ENCODE measurements around the gene NCKAP1. TPM values are rescaled to one million over a fixed set of nuclear protein-coding genes. Genes with fewer than 3 reads are reported as not detected.

NCKAP1 gene
- total and polyA plus RNA-seq, 10 of the 15 experiments (the other 5 are each of a cell fraction or from before 2014, with no cell fraction given): 0.11 to 1.5 (median 0.52) TPM

DNA sequence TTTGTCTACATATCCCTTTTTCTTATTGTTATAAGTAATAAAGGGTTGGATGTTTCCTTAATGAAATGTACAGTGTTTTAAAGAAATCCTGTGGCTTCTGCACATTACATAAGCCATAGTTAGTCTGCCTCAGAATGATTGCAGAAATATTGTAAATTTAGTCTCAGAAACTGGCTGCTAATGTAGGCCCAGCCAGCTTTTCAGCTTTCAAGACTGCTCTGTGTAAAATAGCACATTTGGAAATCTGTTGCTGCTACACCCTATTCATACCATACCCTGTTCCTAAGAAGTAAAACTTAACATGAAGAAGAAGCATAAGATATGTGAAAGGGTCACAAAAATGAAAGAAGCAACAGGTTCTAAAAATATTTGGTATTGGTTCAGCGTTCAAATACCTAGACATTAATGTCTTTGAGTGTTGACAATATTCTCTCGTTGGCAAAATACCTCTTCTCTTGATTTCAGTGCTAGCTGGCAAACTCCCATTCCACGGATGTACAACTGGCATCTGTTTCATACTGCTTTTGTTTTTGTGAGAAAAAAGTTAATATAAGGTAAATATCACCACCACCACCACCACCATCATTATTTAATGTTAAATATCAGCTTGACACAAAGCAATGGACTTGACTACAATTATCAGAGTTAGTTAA lies 19.2 kb upstream of the NCKAP1 start:
- no peaks in the 10 kb centered on the region for H3K4me1 ChIP-seq (ENCODE audit: control insufficient read depth, insufficient read depth, low read length)
- in situ Hi-C loops (cut with MboI): no loop called here
- no peak for DNase-seq (ENCODE audit: low read depth, low spot score)
- POLR2A ChIA-PET: no interaction called here
- peak overlapping the region; percentile 36 for H3K4me2 ChIP-seq (ENCODE audit: control insufficient read depth, insufficient read depth)
- no peak overlapping the region for H3K4me3 ChIP-seq
- WGBS (ENCODE audit: insufficient coverage, insufficient replicate concordance, low lambda C conversion rate, missing lambda C conversion rate): 20% methylated on average over 3 of the region's 3 CpGs
- CTCF ChIA-PET: interaction anchor here (0.6 to 2.2 kb wide), 3 partner anchors 14 to 21 kb away, joined by 3 to 5 read pairs (median 3); partner anchors contain the start of gene DUSP19
- H3K27ac ChIP-seq (ENCODE audit: control insufficient read depth, insufficient read depth): no peak overlapping the region
- BruUV-seq (replicated peaks): no TSS peak
- no peaks in the 10 kb centered on the region for H3K36me3 ChIP-seq (ENCODE audit: control insufficient read depth in 2 of 2, insufficient read depth in 2 of 2, low read length in 1 of 2)
- H4K20me1 ChIP-seq (ENCODE audit: control insufficient read depth, insufficient read depth): no peaks in the 10 kb centered on the region
- no peak for FAIRE-seq
- intact Hi-C loops (cut with micrococcal nuclease; ENCODE audit: unreplicated experiment): no loop called here
- SMC1A ChIA-PET (ENCODE audit: uncharacterized antibody, unreplicated experiment): no interaction called here
- H3K9ac ChIP-seq (ENCODE audit: control insufficient read depth, insufficient read depth, low read length): no peak overlapping the region
- RAD21 ChIA-PET (ENCODE audit: unreplicated experiment): interaction anchor here (0.7 kb wide), 1 partner anchor 102 kb away, joined by 3 read pairs; no protein-coding TSS in a partner anchor
- no peaks in the 10 kb centered on the region for H3K79me2 ChIP-seq (ENCODE audit: control insufficient read depth, insufficient read depth, low read length)
- ATAC-seq: peak; percentile 63
- H2AFZ ChIP-seq (ENCODE audit: control insufficient read depth, low read depth, low read length): peak overlapping the region; percentile 40
- H3K27me3 ChIP-seq (replicated peaks in 1 of 2; ENCODE audit: control insufficient read depth in 2 of 2, insufficient read depth in 2 of 2, low read length in 1 of 2): no peaks in the 10 kb centered on the region
- no peaks in the 10 kb centered on the region for H3K9me3 ChIP-seq (replicated peaks; ENCODE audit: control insufficient read depth, insufficient read depth, low read length)
- TF ChIP-seq MTA3 (IDR thresholded peaks at IDR 0.05; ENCODE audit: borderline replicate concordance, low read length): no peak
- TF ChIP-seq GABPA (IDR thresholded peaks at IDR 0.05; ENCODE audit: low read depth): no peak
- TF ChIP-seq, protein P1, sequence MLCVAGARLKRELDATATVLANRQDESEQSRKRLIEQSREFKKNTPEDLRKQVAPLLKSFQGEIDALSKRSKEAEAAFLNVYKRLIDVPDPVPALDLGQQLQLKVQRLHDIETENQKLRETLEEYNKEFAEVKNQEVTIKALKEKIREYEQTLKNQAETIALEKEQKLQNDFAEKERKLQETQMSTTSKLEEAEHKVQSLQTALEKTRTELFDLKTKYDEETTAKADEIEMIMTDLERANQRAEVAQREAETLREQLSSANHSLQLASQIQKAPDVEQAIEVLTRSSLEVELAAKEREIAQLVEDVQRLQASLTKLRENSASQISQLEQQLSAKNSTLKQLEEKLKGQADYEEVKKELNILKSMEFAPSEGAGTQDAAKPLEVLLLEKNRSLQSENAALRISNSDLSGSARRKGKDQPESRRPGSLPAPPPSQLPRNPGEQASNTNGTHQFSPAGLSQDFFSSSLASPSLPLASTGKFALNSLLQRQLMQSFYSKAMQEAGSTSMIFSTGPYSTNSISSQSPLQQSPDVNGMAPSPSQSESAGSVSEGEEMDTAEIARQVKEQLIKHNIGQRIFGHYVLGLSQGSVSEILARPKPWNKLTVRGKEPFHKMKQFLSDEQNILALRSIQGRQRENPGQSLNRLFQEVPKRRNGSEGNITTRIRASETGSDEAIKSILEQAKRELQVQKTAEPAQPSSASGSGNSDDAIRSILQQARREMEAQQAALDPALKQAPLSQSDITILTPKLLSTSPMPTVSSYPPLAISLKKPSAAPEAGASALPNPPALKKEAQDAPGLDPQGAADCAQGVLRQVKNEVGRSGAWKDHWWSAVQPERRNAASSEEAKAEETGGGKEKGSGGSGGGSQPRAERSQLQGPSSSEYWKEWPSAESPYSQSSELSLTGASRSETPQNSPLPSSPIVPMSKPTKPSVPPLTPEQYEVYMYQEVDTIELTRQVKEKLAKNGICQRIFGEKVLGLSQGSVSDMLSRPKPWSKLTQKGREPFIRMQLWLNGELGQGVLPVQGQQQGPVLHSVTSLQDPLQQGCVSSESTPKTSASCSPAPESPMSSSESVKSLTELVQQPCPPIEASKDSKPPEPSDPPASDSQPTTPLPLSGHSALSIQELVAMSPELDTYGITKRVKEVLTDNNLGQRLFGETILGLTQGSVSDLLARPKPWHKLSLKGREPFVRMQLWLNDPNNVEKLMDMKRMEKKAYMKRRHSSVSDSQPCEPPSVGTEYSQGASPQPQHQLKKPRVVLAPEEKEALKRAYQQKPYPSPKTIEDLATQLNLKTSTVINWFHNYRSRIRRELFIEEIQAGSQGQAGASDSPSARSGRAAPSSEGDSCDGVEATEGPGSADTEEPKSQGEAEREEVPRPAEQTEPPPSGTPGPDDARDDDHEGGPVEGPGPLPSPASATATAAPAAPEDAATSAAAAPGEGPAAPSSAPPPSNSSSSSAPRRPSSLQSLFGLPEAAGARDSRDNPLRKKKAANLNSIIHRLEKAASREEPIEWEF (IDR thresholded peaks at IDR 0.05; ENCODE audit: insufficient replicate concordance, low read depth, low read length): no peak
- TF ChIP-seq STAT1 (conservative IDR thresholded peaks at IDR 0.05): no peak
- no peak for TF ChIP-seq ZSCAN29 (IDR thresholded peaks at IDR 0.05)
- no peak for TF ChIP-seq NFXL1 (IDR thresholded peaks at IDR 0.05; ENCODE audit: borderline replicate concordance)
- no peak for TF ChIP-seq POLR2AphosphoS5 (IDR thresholded peaks at IDR 0.05; ENCODE audit: low read length)
- TF ChIP-seq RAD21 (IDR thresholded peaks at IDR 0.05; ENCODE audit: insufficient read depth, low read depth, low read length): no peak
- no peak for TF ChIP-seq CHD1 (IDR thresholded peaks at IDR 0.05; ENCODE audit: low read depth, low read length)
- TF ChIP-seq IKZF2 (IDR thresholded peaks at IDR 0.05): no peak
- TF ChIP-seq, protein P2, sequence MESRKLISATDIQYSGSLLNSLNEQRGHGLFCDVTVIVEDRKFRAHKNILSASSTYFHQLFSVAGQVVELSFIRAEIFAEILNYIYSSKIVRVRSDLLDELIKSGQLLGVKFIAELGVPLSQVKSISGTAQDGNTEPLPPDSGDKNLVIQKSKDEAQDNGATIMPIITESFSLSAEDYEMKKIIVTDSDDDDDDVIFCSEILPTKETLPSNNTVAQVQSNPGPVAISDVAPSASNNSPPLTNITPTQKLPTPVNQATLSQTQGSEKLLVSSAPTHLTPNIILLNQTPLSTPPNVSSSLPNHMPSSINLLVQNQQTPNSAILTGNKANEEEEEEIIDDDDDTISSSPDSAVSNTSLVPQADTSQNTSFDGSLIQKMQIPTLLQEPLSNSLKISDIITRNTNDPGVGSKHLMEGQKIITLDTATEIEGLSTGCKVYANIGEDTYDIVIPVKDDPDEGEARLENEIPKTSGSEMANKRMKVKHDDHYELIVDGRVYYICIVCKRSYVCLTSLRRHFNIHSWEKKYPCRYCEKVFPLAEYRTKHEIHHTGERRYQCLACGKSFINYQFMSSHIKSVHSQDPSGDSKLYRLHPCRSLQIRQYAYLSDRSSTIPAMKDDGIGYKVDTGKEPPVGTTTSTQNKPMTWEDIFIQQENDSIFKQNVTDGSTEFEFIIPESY (IDR thresholded peaks at IDR 0.05): no peak
- TF ChIP-seq, protein P3, sequence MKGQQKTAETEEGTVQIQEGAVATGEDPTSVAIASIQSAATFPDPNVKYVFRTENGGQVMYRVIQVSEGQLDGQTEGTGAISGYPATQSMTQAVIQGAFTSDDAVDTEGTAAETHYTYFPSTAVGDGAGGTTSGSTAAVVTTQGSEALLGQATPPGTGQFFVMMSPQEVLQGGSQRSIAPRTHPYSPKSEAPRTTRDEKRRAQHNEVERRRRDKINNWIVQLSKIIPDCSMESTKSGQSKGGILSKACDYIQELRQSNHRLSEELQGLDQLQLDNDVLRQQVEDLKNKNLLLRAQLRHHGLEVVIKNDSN (IDR thresholded peaks at IDR 0.05; ENCODE audit: borderline replicate concordance, extremely low read length, insufficient read depth, low read depth, low read length): no peak
